BLaER1 (cell line): ENCODE measurements around the gene LBX1.

Experiments used
- H3K27ac ChIP-seq: shearing (Covaris generic); formaldehyde crosslinking; 2 replicates; pipeline ENCODE4 v1.8.1; 2022
- H3K27me3 ChIP-seq: shearing (Covaris generic); formaldehyde crosslinking; 2 replicates; pipeline ENCODE4 v1.8.1; 2022
- H3K36me3 ChIP-seq: shearing (Covaris generic); formaldehyde crosslinking; 2 replicates; pipeline ENCODE4 v1.8.1; 2022
- H3K4me1 ChIP-seq: shearing (Covaris generic); formaldehyde crosslinking; 2 replicates; pipeline ENCODE4 v1.8.1; 2022
- H3K4me2 ChIP-seq: shearing (Covaris generic); formaldehyde crosslinking; 2 replicates; pipeline ENCODE4 v1.8.1; 2022
- H3K4me3 ChIP-seq: shearing (Covaris generic); formaldehyde crosslinking; 2 replicates; pipeline ENCODE4 v1.8.1; 2022
- H3K9ac ChIP-seq: shearing (Covaris generic); formaldehyde crosslinking; 2 replicates; pipeline ENCODE4 v1.8.1; 2022
- H3K9me3 ChIP-seq: shearing (Covaris generic); formaldehyde crosslinking; 2 replicates; pipeline ENCODE4 v1.8.1; 2022
- H4K20me1 ChIP-seq: shearing (Covaris generic); formaldehyde crosslinking; 2 replicates; pipeline ENCODE4 v1.8.1; 2022
- Cebpa-rat ChIP-seq: shearing (Covaris generic); IDR thresholded peaks from 2 replicates; pipeline ENCODE4 v1.8.1; 2022

Gene LBX1

DNA sequence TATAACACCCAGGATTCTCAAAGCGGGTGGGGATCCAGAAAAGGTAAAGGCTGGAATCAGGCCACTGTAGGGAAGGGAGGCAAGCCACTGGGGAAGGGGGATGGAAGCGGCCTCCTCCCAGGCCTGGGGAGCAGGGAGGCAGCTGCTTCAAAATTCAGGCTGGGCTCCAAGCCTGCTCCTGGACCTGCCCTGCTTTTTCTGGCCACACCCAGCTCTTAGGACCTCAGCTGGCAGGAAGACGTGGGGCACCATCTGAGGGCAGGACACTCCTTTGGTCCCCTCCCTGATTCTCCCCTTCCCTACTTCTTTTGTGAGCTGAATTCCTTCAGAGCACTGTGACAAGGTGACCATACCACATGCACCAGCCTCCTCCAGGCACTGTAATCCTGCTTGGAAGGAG, 4.6 kb upstream of the LBX1 start:
- H3K27me3 ChIP-seq = peaks cover 100% of the 10 kb centered on the region
- H3K36me3 ChIP-seq = no peaks in the 10 kb centered on the region
- H3K4me2 ChIP-seq = no peak overlapping the region
- H3K9me3 ChIP-seq = peaks cover 2% of the 10 kb centered on the region; the same call in 1 of the 2 replicates
- H4K20me1 ChIP-seq = peaks cover 93% of the 10 kb centered on the region
- H3K4me3 ChIP-seq = no peak overlapping the region
- no peak for TF ChIP-seq Cebpa-rat
- H3K9ac ChIP-seq = no peak overlapping the region
- H3K4me1 ChIP-seq = no peaks in the 10 kb centered on the region
- no peak overlapping the region for H3K27ac ChIP-seq

- Histone ChIP-seq H3K4me2 (no peak overlapping the region), H3K27me3 (peaks cover 100% of the 10 kb centered on the region), H3K9me3 (peaks cover 6% of the 10 kb centered on the region; the same call in 1 of the 2 replicates), H3K27ac (no peak overlapping the region), H3K4me1 (no peaks in the 10 kb centered on the region), H3K36me3 (no peaks in the 10 kb centered on the region), H3K9ac (no peak overlapping the region), H4K20me1 (peaks cover 93% of the 10 kb centered on the region), H3K4me3 (no peak overlapping the region)
- no peak for TF ChIP-seq Cebpa-rat
These were observed 4.2 kb upstream of the LBX1 start for GRCh38 chr10:101233443-101233842.

DNA sequence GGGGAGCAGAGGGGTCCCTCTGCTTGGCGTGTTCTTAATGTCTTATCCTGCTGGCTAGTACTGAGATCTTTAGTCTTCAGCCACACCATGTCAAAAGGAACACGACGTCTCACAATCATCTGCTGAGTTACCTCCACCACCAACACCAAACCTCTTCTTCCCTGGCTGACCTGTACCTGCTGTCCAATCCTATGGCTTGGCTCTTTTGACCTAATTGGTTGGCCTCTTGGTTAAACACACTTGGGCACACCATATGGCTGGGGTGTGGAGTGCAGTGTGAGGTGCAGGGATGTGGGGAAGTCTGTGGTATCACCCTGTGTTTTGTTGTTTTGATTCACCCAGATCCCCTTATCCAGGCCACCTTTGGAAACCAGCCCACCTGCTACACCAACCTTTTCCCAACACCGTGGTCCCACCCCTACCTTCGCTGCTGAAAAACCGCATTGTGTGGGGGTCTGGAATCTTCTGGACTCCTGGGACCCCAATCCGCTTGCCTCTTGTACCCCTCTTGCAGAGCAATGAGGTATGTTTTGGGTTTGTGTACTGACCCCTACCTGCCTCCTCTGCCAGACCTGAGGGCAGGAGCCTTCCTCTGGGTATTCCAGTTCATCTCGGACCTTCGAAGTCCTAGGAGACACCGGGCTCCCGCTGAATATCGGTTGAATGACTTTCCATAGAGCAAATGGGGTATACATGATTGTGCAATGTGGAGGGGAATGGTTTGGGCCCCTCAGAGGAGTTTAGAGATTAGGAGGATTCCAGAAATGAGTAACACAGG, 2.8 kb upstream of the LBX1 start:
- no peaks in the 10 kb centered on the region for H3K36me3 ChIP-seq
- H3K4me2 ChIP-seq = no peak overlapping the region
- no peak overlapping the region for H3K27ac ChIP-seq
- H3K27me3 ChIP-seq = peaks cover 100% of the 10 kb centered on the region
- H3K9ac ChIP-seq = no peak overlapping the region
- H3K4me1 ChIP-seq = no peaks in the 10 kb centered on the region
- TF ChIP-seq Cebpa-rat = no peak
- peaks cover 20% of the 10 kb centered on the region for H3K9me3 ChIP-seq
- no peak overlapping the region for H3K4me3 ChIP-seq
- peaks cover 93% of the 10 kb centered on the region for H4K20me1 ChIP-seq

DNA sequence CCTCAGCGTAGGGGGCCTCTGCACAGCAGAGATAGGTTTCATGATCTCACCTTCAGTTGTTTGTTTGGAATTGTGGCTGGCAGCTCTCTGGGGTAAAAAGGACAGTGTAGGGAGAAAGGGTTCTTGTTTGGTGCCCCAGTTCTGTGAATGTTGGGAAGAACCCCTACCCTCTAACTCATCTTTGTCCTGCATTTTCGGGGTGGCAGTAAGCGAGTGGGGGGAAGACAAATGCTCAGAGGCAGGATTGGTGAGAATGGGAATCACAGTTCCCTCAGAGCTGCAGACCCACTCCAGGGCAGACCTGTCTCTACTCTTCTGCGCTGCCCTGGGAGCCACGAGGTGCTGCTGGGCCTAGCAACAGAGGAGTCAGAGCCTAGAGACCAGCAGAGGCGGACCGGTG, 1.8 kb upstream of the LBX1 start:
- no peak overlapping the region for H3K27ac ChIP-seq
- peaks cover 23% of the 10 kb centered on the region for H3K9me3 ChIP-seq
- no peak overlapping the region for H3K4me3 ChIP-seq
- H3K9ac ChIP-seq = no peak overlapping the region
- H4K20me1 ChIP-seq = peaks cover 93% of the 10 kb centered on the region
- no peaks in the 10 kb centered on the region for H3K36me3 ChIP-seq
- no peaks in the 10 kb centered on the region for H3K4me1 ChIP-seq
- TF ChIP-seq Cebpa-rat = no peak
- no peak overlapping the region for H3K4me2 ChIP-seq
- H3K27me3 ChIP-seq = peaks cover 100% of the 10 kb centered on the region

- Histone ChIP-seq H3K9ac (no peak overlapping the region), H3K4me2 (no peak overlapping the region), H3K27me3 (peaks cover 100% of the 10 kb centered on the region), H3K36me3 (no peaks in the 10 kb centered on the region), H3K4me3 (no peak overlapping the region), H3K4me1 (no peaks in the 10 kb centered on the region), H4K20me1 (peaks cover 99% of the 10 kb centered on the region), H3K27ac (no peak overlapping the region), H3K9me3 (peaks cover 23% of the 10 kb centered on the region)
- TF ChIP-seq Cebpa-rat = no peak
These were observed 1.1 kb upstream of the LBX1 start for GRCh38 chr10:101230183-101230917.

DNA sequence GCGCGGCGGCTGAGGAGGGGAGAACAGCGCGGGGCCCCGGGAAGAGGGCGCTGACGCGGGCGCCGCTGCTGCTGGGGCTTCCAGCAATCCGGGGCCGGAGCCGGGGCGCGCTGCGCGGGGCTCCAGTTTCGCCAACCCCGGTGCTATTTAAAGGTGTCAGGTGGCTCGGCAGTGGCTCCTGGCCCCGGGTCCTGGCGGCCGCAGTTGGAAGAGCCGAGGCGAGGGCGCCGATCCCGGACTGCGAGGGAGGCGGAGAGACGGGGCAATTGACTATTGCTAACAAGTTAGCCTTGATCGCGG, 347 bp downstream of the LBX1 start:
- no peak for TF ChIP-seq Cebpa-rat
- H3K4me3 ChIP-seq = no peak overlapping the region
- H3K4me1 ChIP-seq = no peaks in the 10 kb centered on the region
- no peaks in the 10 kb centered on the region for H3K36me3 ChIP-seq
- H3K9me3 ChIP-seq = peaks cover 24% of the 10 kb centered on the region
- H4K20me1 ChIP-seq = peaks cover 98% of the 10 kb centered on the region
- no peak overlapping the region for H3K27ac ChIP-seq
- no peak overlapping the region for H3K9ac ChIP-seq
- peak overlapping the region; percentile 7; the same call in 1 of the 2 replicates for H3K4me2 ChIP-seq
- peaks cover 100% of the 10 kb centered on the region for H3K27me3 ChIP-seq

DNA sequence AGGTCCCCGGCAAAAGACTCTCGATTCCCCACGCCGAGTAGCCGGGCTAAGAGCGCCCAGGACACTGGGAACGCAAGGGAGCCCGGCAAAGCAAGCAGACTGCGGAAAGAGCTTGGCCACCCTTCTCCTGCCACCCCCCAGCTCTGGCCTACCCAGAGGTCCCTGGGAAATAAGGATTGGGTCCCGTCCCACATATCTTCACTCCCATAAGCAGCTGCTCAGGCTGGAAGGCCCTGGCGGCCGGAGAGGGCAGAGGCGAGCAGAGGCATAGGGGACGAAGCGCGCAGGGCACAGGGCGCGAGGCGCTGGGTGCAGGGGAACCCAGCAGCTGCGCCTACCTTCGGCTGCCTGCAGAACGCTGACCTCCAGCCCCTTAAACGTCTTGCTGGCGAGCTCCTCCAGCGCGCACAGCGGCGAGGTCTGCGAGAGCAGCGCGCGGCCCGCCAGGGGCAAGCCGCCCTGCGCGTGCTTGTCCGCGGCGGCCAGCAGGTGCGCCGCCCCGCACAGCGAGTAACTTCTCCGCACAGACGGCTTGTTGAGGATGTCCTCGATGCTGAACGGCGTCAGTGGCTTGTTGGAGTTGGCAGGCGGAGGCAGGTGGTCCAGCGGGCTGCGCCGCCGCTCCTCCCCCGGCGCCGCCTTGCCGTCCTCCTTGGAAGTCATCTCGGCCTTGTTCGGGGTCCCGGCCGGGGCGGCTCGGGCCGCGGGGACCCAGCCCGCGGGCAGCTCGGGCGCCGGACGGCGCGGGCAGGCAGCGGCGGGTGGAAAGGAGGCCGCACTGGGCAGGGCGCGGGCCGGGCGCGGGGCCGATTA, 904 bp downstream of the LBX1 start:
- peaks cover 98% of the 10 kb centered on the region for H4K20me1 ChIP-seq
- H3K4me1 ChIP-seq = no peaks in the 10 kb centered on the region
- peaks cover 30% of the 10 kb centered on the region for H3K9me3 ChIP-seq
- H3K36me3 ChIP-seq = no peaks in the 10 kb centered on the region
- no peak for TF ChIP-seq Cebpa-rat
- H3K9ac ChIP-seq = no peak overlapping the region
- H3K4me2 ChIP-seq = no peak overlapping the region
- H3K27me3 ChIP-seq = peaks cover 100% of the 10 kb centered on the region
- H3K27ac ChIP-seq = no peak overlapping the region
- H3K4me3 ChIP-seq = no peak overlapping the region

GRCh38 chr10:101227429-101228152, 1.7 kb downstream of the LBX1 start:
- no peak overlapping the region for H3K27ac ChIP-seq
- no peak overlapping the region for H3K9ac ChIP-seq
- no peaks in the 10 kb centered on the region for H3K36me3 ChIP-seq
- peaks cover 98% of the 10 kb centered on the region for H4K20me1 ChIP-seq
- no peak overlapping the region for H3K4me2 ChIP-seq
- no peak for TF ChIP-seq Cebpa-rat
- no peaks in the 10 kb centered on the region for H3K4me1 ChIP-seq
- no peak overlapping the region for H3K4me3 ChIP-seq
- H3K9me3 ChIP-seq = peaks cover 32% of the 10 kb centered on the region
- H3K27me3 ChIP-seq = peaks cover 100% of the 10 kb centered on the region
